ENCODE data around the gene SV2B. TPM values are rescaled to one million over a fixed set of nuclear protein-coding genes. Genes with fewer than 3 reads are reported as not detected.

SV2B gene
- total RNA-seq, 1 experiment from 2014 or later = 1.4 TPM

GRCh38 chr15:91113030-91113429 lies 13.0 kb downstream of the SV2B start:
- ChIA-PET POLR2A (no interaction called here), CTCF (no interaction called here)
- TF ChIP-seq RORB (CRISPR knock-in tag; IDR thresholded peaks at IDR 0.05) (no peak), ATF1 (CRISPR knock-in tag; IDR thresholded peaks at IDR 0.05) (no peak), FOXP1 (CRISPR knock-in tag; IDR thresholded peaks at IDR 0.05; ENCODE audit: borderline replicate concordance) (no peak), E2F4 (CRISPR knock-in tag; IDR thresholded peaks at IDR 0.05; ENCODE audit: borderline replicate concordance, low read depth) (no peak), ATF2 (CRISPR knock-in tag; IDR thresholded peaks at IDR 0.05; ENCODE audit: borderline replicate concordance, low read depth) (no peak), USF1 (CRISPR knock-in tag; IDR thresholded peaks at IDR 0.05) (no peak), PRDM15 (CRISPR knock-in tag; IDR thresholded peaks at IDR 0.05) (no peak)
- no peak overlapping the region for H3K27ac Mint-ChIP-seq
- H3K4me1 Mint-ChIP-seq = peaks cover 5% of the 10 kb centered on the region
- DNase-seq (ENCODE audit: low spot score) (peak; percentile 39), ATAC-seq (peak; percentile 90)
- H3K27me3 Mint-ChIP-seq (ENCODE audit: low read depth) = no peaks in the 10 kb centered on the region; the same call in none of the 2 replicates
- H3K36me3 Mint-ChIP-seq = no peaks in the 10 kb centered on the region
- peaks cover 15% of the 10 kb centered on the region for H3K9me3 Mint-ChIP-seq
- no peak overlapping the region for H3K4me3 Mint-ChIP-seq

- Mint-ChIP-seq H3K4me3 (no peak overlapping the region), H3K27me3 (ENCODE audit: low read depth) (no peaks in the 10 kb centered on the region; the same call in none of the 2 replicates), H3K9me3 (peaks cover 15% of the 10 kb centered on the region), H3K27ac (no peak overlapping the region), H3K4me1 (peaks cover 7% of the 10 kb centered on the region), H3K36me3 (no peaks in the 10 kb centered on the region)
- ChIA-PET CTCF (no interaction called here), POLR2A (no interaction called here)
- DNase-seq (ENCODE audit: low spot score) (no peak), ATAC-seq (no peak)
- no peak for TF ChIP-seq ATF3 (CRISPR knock-in tag; conservative IDR thresholded peaks at IDR 0.05)
Observed at GRCh38 chr15:91114301-91114700, 14.2 kb downstream of the SV2B start.

GRCh38 chr15:91116113-91117067 lies 16.3 kb downstream of the SV2B start:
- H3K4me1 Mint-ChIP-seq = peaks cover 7% of the 10 kb centered on the region
- H3K9me3 Mint-ChIP-seq = peaks cover 15% of the 10 kb centered on the region
- ChIA-PET POLR2A (no interaction called here), CTCF (no interaction called here)
- H3K36me3 Mint-ChIP-seq = no peaks in the 10 kb centered on the region
- ATAC-seq = no peak
- no peak overlapping the region for H3K4me3 Mint-ChIP-seq
- H3K27me3 Mint-ChIP-seq (ENCODE audit: low read depth) = no peaks in the 10 kb centered on the region; the same call in none of the 2 replicates
- H3K27ac Mint-ChIP-seq = no peak overlapping the region
- DNase-seq (ENCODE audit: low spot score) = no peak
- TF ChIP-seq E2F5 (CRISPR knock-in tag; IDR thresholded peaks at IDR 0.05) = no peak
- TF ChIP-seq OVOL2 (CRISPR knock-in tag; IDR thresholded peaks at IDR 0.05; ENCODE audit: borderline replicate concordance) = no peak
- no peak for TF ChIP-seq RELA (CRISPR knock-in tag; IDR thresholded peaks at IDR 0.05; ENCODE audit: borderline replicate concordance)
- TF ChIP-seq GTF2I (CRISPR knock-in tag; conservative IDR thresholded peaks at IDR 0.05) = no peak
- TF ChIP-seq NR2C2 (CRISPR knock-in tag; IDR thresholded peaks at IDR 0.05) = no peak
- no peak for TF ChIP-seq JAZF1 (CRISPR knock-in tag; IDR thresholded peaks at IDR 0.05)
- no peak for TF ChIP-seq E2F4 (CRISPR knock-in tag; IDR thresholded peaks at IDR 0.05; ENCODE audit: borderline replicate concordance, low read depth)
- no peak for TF ChIP-seq ATF1 (CRISPR knock-in tag; IDR thresholded peaks at IDR 0.05)
- TF ChIP-seq GABPB1 (CRISPR knock-in tag; IDR thresholded peaks at IDR 0.05) = no peak
- TF ChIP-seq IRF2 (CRISPR knock-in tag; IDR thresholded peaks at IDR 0.05; ENCODE audit: borderline replicate concordance, low read depth) = no peak
- TF ChIP-seq ATF6 (CRISPR knock-in tag; IDR thresholded peaks at IDR 0.05) = no peak
- TF ChIP-seq PRRX2 (CRISPR knock-in tag; IDR thresholded peaks at IDR 0.05) = no peak

Data from WTC11 (cell line).